ENCODE data around the gene RGS16.

DNA sequence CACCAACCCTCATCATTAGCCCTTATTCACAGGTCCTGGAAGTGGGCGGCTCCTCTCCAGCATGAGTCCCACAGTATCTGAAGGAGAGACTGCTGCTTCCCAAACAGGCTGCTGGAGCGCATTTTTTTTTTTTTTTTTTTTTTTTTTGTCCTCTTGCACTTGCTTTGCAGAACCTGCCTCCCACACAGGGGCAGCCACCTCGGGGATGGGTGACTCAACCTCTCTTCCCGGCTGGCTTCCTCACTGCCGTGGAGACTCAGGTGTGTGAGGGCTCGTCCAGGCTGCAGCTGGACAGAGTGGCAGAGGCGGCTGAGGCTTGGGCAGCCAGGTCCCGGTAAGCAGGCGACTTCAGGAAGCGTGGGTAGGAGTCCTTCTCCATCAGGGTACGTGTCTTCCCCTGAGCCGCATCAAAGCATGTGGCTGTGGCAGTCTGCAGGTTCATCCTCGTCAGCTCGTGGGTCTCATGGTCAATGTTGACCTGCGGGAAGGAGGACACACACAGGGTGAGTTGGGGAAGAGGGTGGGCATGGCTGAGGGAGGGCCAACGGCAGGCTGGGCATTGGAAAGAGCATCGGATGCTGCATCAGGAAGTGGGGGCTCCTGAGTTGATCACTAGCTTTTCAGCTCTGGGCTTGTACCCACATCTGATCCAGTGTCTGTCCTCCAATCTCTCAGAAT, 4.0 kb downstream of the RGS16 start:
- TF ChIP-seq CTCF (IDR thresholded peaks at IDR 0.05; ENCODE audit: borderline replicate concordance, extremely low read depth, low read length, poor library complexity, severe bottlenecking) (no peak), EZH2 (IDR thresholded peaks at IDR 0.05; ENCODE audit: borderline replicate concordance, low read depth, low read length, severe bottlenecking) (no peak)
